GM23248 (cell line): ENCODE measurements around the gene AFDN. TPM values are rescaled to one million over a fixed set of nuclear protein-coding genes. Genes with fewer than 3 reads are reported as not detected.

ENCODE experiments used
- DNase-seq: peaks from one replicate; pipeline ENCODE4 v3.0.0-alpha.2; 2015
- H2AFZ ChIP-seq: fragments of 200-600 bp; sonication (generic); 2 replicates; pipeline ENCODE4 v1.6.1; 2016; ENCODE audit warnings: antibody characterized with exemption
- H3F3A ChIP-seq: fragments of 200-600 bp; sonication (generic); 2 replicates; pipeline ENCODE4 v1.6.1; 2016; ENCODE audit warnings: mild to moderate bottlenecking, antibody characterized with exemption, mixed run types; ENCODE audit not compliant: insufficient read depth
- H3K27ac ChIP-seq: fragments of 200-600 bp; sonication (generic); 2 replicates; pipeline ENCODE4 v1.5.1; 2016; ENCODE audit warnings: mild to moderate bottlenecking
- H3K27me3 ChIP-seq: fragments of 200-600 bp; sonication (generic); replicated peaks from 2 replicates; pipeline ENCODE4 v1.6.1; 2016; ENCODE audit warnings: mild to moderate bottlenecking; ENCODE audit not compliant: insufficient read depth
- H3K36me3 ChIP-seq: fragments of 200-600 bp; sonication (generic); 2 replicates; pipeline ENCODE4 v1.6.1; 2016; ENCODE audit warnings: low read depth, mild to moderate bottlenecking
- H3K4me1 ChIP-seq: fragments of 200-600 bp; sonication (generic); 2 replicates; pipeline ENCODE4 v1.6.1; 2016; ENCODE audit warnings: mild to moderate bottlenecking; ENCODE audit not compliant: insufficient read depth
- H3K4me2 ChIP-seq: fragments of 200-600 bp; sonication (generic); one replicate; pipeline ENCODE4 v1.6.1; 2016; ENCODE audit warnings: mild to moderate bottlenecking; ENCODE audit not compliant: unreplicated experiment
- H3K4me3 ChIP-seq: fragments of 200-600 bp; sonication (generic); 2 replicates; pipeline ENCODE4 v1.5.1; 2016; ENCODE audit warnings: mild to moderate bottlenecking
- H3K79me2 ChIP-seq: fragments of 200-600 bp; sonication (generic); 2 replicates; pipeline ENCODE4 v1.6.1; 2016; ENCODE audit warnings: mild to moderate bottlenecking; ENCODE audit not compliant: insufficient read depth
- H3K9ac ChIP-seq: fragments of 200-600 bp; sonication (generic); 2 replicates; pipeline ENCODE4 v1.6.1; 2016; ENCODE audit warnings: mild to moderate bottlenecking
- H3K9me2 ChIP-seq: fragments of 200-600 bp; sonication (generic); 2 replicates; pipeline ENCODE4 v1.6.1; 2016; ENCODE audit warnings: mixed run types, mild to moderate bottlenecking, moderate library complexity; ENCODE audit not compliant: insufficient read depth
- H3K9me3 ChIP-seq: fragments of 200-600 bp; sonication (generic); one replicate; pipeline ENCODE4 v1.6.1; 2017; ENCODE audit warnings: low read depth
- H4K20me1 ChIP-seq: fragments of 200-600 bp; sonication (generic); 2 replicates; pipeline ENCODE4 v1.6.0; 2016; ENCODE audit not compliant: insufficient read depth
- EZH2 ChIP-seq: fragments of 200-600 bp; sonication (generic); IDR thresholded peaks from 2 replicates; pipeline ENCODE4 v1.6.1; 2018; ENCODE audit warnings: antibody characterized with exemption, mild to moderate bottlenecking; ENCODE audit not compliant: insufficient read depth, poor library complexity, severe bottlenecking
- EZH2phosphoT487 ChIP-seq: fragments of 200-600 bp; sonication (generic); IDR thresholded peaks from 2 replicates; pipeline ENCODE4 v1.6.1; 2018; ENCODE audit warnings: antibody characterized with exemption, moderate library complexity, mild to moderate bottlenecking, low read depth; ENCODE audit not compliant: insufficient read depth
- WGBS, 2 experiments: methylation state at CpG; one replicate each; pipeline ENCODE4 v1.1.6; 2015 to 2017; ENCODE audit warnings: low lambda C conversion rate in 2 of 2, low coverage in 1 of 2; ENCODE audit errors: missing lambda C conversion rate in 2 of 2; 5-methylcytosine and 5-hydroxymethylcytosine counted together
- in situ Hi-C: fragments of 300-500 bp; cut with MboI; formaldehyde crosslinking; loops from 2 replicates; pipeline ENCODE4 v1.15.0; 2020
- polyA plus RNA-seq: library from polyadenylated mRNA; unstranded; fragments of >200 nt; fragmentation: Nextera tagmentation; extraction: Ambion mirVana; gene quantifications from 2 replicates; pipeline ENCODE4 v1.2.1, GENCODE V29; 2016
- total RNA-seq: library from RNA; depleted of rRNA; stranded (reverse); fragments of >200 nt; shearing (Covaris generic); gene quantifications from 2 replicates; pipeline ENCODE4 v1.2.3, GENCODE V29; 2014

The AFDN gene
- total and polyA plus RNA-seq, 2 experiments from 2014 or later: 4.5 to 13.8 TPM

DNA sequence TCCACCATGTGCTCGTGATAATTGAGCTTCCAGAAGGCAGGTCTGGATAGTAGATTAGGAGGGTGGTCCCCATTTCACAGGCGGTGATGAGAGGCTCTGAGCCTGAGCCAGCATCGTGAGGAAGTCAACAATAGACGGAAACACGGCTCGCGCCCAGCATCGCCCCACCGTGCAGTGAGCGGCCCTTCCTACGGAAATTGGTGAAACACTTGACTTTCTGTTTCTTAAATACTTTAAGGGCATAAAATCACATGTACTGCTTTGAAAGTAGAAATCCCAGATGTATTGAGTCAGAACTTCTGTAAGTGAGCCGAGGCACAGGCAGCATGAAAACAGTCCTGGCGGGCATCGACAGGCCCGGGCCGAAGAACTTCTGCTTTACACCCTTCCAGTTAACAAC lies 166.5 kb downstream of the AFDN start:
- Histone ChIP-seq H3F3A (0 out of 2 replicates have a peak, but pooled peaks cover 11% of the 10 kb centered on the region), H3K4me3 (no peak overlapping the region), H3K27ac (no peak overlapping the region), H3K27me3 (peaks cover 7% of the 10 kb centered on the region), H3K9me3 (no peaks in the 10 kb centered on the region), H4K20me1 (no peaks in the 10 kb centered on the region), H3K36me3 (no peaks in the 10 kb centered on the region), H2AFZ (no peak overlapping the region), H3K4me2 (no peak overlapping the region), H3K4me1 (peaks cover 5% of the 10 kb centered on the region; the same call in 1 of the 2 replicates), H3K9ac (no peak overlapping the region), H3K9me2 (no peaks in the 10 kb centered on the region), H3K79me2 (no peaks in the 10 kb centered on the region)
- 89 to 92% methylated on average over 16 of the region's 16 CpGs for WGBS, 2 experiments
- in situ Hi-C loops: no loop called here
- TF ChIP-seq EZH2phosphoT487: no peak
- no peak for TF ChIP-seq EZH2
- no peak for DNase-seq

DNA sequence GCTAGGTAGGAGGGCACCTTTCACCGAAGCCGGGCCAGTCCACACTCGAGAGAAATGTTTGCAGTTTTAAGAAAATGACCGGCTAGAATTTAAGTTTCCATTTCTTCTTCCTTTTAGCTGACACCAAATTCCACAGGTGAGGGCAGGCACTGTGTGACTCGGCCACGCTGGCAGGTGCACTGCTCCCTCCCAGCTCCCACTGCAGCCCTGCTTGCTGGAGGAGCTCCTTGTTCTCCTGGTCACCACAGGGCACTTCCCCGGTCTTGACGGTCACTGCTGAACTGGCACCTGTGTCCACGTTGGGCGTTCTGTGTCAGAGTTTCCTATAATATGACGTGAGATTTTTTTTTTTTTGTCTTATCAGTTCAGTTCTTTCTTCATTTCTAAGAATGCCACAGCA lies 167.1 kb downstream of the AFDN start:
- Histone ChIP-seq H3K9ac (no peak overlapping the region), H3K9me2 (no peaks in the 10 kb centered on the region), H3K9me3 (no peaks in the 10 kb centered on the region), H4K20me1 (no peaks in the 10 kb centered on the region), H2AFZ (no peak overlapping the region), H3F3A (0 out of 2 replicates have a peak, but pooled peaks cover 7% of the 10 kb centered on the region), H3K27me3 (peaks cover 12% of the 10 kb centered on the region), H3K4me3 (no peak overlapping the region), H3K36me3 (no peaks in the 10 kb centered on the region), H3K79me2 (no peaks in the 10 kb centered on the region), H3K4me1 (no peaks in the 10 kb centered on the region), H3K4me2 (no peak overlapping the region), H3K27ac (no peak overlapping the region)
- WGBS, 2 experiments: 92 to 97% methylated on average over 11 of the region's 11 CpGs
- TF ChIP-seq EZH2 (no peak), EZH2phosphoT487 (no peak)
- no peak for DNase-seq
- in situ Hi-C loops: no loop called here

DNA sequence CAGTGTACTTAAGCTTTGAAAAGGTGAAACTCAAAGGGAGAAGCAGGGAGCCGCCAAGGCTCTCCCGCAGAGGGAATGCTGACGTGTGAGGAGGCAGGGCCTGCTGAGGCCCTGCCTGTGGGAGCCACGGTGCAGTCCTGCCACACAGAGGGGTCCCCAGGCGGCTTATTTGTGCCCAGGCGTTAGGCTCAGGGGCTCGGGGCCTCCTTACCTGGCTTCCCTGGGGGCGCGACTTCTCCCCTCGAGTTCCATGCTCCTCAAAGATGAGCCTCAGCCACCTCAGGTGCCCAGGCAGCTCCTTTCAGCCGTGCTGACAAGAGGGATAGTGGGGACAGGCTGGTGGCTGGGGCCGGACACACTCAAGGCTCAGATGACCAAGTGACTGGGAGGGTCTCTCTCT lies 168.6 kb downstream of the AFDN start:
- Histone ChIP-seq H3F3A (0 out of 2 replicates have a peak, but pooled peaks cover 7% of the 10 kb centered on the region), H3K9me3 (no peaks in the 10 kb centered on the region), H3K4me1 (no peaks in the 10 kb centered on the region), H4K20me1 (no peaks in the 10 kb centered on the region), H3K4me3 (no peak overlapping the region), H3K4me2 (no peak overlapping the region), H3K79me2 (no peaks in the 10 kb centered on the region), H3K36me3 (no peaks in the 10 kb centered on the region), H3K27me3 (peaks cover 12% of the 10 kb centered on the region), H2AFZ (no peak overlapping the region), H3K27ac (no peak overlapping the region), H3K9ac (no peak overlapping the region), H3K9me2 (no peaks in the 10 kb centered on the region)
- in situ Hi-C loops: no loop called here
- no peak for TF ChIP-seq EZH2
- no peak for TF ChIP-seq EZH2phosphoT487
- WGBS, 2 experiments: 91 to 94% methylated on average over 12 of the region's 12 CpGs
- no peak for DNase-seq

DNA sequence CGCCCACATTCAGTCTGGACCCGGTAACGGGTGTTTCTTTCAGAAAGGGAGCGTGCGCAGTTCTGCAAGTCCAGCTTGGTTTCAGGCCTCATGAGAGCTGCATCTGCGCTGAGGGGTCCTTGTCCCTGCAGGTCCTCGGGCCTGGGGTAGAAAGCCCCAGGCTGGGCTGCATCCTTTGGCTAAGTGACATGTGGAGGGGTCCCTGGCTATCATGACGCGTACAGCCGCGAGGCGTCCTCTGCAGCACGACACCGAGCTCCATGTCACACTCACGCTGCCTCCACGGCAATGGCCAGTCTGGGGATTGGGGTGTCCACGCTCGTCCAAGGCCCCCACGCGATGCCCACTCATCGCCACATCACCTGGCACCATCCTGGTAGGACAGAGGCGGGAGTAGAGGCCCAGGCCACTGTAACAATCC lies 169.0 kb downstream of the AFDN start:
- H3K36me3 ChIP-seq: no peaks in the 10 kb centered on the region
- H3F3A ChIP-seq: 0 out of 2 replicates have a peak, but pooled peaks cover 7% of the 10 kb centered on the region
- DNase-seq: no peak
- no peaks in the 10 kb centered on the region for H3K9me3 ChIP-seq
- H3K9ac ChIP-seq: no peak overlapping the region
- no peak overlapping the region for H3K4me2 ChIP-seq
- TF ChIP-seq EZH2 (no peak), EZH2phosphoT487 (no peak)
- H3K4me3 ChIP-seq: no peak overlapping the region
- H2AFZ ChIP-seq: no peak overlapping the region
- H4K20me1 ChIP-seq: no peaks in the 10 kb centered on the region
- no peaks in the 10 kb centered on the region for H3K4me1 ChIP-seq
- H3K27me3 ChIP-seq: peaks cover 12% of the 10 kb centered on the region
- H3K27ac ChIP-seq: no peak overlapping the region
- 94 to 95% methylated on average over 22 of the region's 22 CpGs for WGBS, 2 experiments
- no peaks in the 10 kb centered on the region for H3K79me2 ChIP-seq
- in situ Hi-C loops: no loop called here
- H3K9me2 ChIP-seq: no peaks in the 10 kb centered on the region
